Activated CD4-positive, alpha-beta T cell treated with anti-CD3 and anti-CD28 coated beads, Interleukin-2, amount 50 U/mL, for 1 hour (primary cell): ENCODE measurements around the gene UST.
"Not testable (repeated sequence)": the region's sequence is repeated elsewhere in the genome, so short reads cannot be mapped to it uniquely, and the experiment has no call there.

ENCODE experiments used
- DNase-seq: peaks from one replicate; pipeline ENCODE4 v3.0.0-alpha.2; 2020

Gene UST

DNA sequence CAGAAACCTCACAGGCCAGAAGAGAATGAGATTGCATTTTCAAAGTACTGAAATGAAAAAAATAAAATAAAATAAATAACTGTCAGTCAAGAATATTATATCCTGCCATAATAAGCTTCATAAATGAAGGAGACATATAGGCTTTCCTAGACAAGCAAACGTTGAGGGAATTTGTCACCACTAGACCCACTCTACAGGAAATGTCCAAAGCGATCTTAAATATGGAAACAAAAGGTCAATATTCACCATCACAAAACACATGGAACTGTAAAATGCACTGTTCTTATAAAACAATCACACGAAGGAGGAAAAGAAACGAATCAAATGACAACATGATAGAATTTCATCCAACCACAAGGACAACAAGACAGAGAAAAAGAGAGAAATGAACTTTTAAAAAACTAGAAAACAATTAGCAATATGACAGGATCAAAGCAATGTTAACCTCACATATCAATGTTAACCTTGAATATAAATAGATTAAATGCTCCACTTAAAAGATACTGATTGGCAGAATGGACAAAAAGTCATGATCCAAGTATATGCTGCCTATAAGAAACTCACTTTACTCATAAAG is 352.0 kb downstream of the UST start:
- no peak for DNase-seq

DNA sequence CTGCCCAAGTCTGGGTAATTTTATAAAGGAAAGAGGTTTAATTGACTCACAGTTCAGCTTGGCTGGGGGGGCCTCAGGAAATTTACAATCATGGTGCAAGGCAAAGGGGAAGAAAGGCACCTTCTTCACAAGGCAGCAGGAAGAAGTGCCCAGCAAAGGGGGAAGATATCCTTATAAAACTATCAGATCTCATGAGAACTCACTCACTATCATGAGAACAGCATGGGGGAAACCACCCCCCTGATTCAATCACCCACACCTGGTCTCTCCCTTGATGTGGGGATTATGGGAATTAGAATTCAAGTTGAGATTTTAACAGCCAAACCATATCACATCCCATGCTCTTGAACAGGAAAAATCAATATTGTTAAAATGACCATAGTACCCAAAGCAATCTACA is 355.5 kb downstream of the UST start:
- no peak for DNase-seq

DNA sequence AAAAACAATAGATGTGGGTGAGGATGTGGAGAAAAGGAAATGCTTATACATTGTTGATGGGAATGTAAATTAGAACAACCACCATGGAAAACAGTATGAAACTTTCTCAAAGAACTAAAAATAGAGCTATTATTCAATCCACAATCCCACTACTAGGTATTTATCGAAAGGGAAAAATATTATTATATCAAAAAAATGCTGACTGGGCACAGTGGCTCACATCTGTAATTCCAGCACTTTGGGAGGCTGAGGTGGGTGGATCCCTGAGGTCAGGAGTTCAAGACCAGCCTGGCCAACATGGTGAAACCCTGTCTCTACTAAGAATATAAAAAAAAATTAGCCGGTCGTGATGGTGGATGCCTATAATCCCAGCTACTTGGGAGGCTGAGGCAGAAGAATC is 357.1 kb downstream of the UST start:
- DNase-seq, result not testable (repeated sequence)

DNA sequence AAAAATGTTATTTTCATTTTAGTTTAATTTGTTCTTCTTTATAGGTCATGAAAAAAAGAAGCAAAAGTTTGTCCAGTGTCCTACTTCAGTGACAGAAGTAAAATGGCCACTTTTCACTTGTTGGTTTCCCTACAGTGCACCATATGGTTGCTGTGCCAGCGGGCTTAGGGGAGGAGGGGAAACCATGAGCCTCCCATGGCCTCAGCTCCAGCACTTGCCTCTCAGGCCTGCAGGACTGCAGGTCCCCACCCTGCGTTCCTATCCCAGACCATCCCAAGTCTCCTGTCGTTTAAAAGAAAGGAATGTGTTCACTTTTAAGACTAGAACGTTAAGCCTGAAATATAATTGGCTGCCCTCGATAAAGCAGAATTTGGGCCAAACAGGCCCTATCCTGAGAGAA is 360.7 kb downstream of the UST start:
- no peak for DNase-seq

DNA sequence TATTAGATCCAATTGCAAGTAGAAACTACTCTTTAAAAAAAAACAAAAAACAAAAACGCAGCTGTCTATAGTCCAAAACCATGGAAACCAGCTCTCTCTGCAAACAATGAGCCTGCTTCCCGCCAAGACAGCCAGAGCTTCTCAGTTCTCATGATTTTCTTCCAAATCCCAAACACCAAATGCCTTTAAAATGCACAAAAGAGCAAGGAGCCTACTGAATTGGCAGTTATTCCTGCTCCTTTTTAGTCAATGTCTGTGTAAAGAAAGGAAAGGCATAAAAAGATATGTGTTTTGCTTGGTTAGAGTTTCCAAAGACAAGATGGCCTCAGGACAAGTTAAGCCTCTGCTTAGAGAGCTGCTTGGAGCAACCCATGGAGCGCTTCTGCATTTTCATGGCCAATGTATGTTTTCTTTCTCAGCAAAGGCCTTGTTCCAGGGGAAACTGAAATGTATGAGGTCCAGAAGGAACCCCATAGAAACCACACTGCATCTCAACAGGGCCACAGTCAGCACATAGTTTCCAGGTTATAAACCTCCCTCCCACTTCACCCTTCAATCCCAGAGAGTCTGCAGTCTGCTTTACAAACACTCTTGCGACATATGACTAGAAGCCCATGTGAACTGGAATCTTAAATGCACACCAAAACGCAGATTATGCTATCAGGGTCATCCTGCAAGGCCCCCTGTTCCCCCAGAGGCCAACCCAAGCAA is 361.4 kb downstream of the UST start:
- no peak for DNase-seq

DNA sequence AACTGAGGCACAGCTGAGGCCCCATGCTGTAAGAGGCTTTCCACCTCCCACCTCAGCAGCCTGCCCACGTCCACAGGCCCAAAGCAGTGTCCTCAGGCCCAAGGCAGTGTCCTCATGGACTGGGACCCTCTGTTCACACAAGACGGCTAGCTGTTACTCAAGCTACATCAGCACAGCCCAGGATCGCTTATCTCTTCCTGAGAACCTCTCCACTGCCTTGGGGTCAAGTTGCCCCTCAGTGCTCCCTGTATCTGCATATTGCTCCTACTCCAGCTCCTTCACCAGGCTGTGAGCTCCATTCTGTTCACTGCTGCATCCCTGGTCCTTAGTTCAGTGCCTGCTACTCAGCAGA is 361.9 kb downstream of the UST start:
- DNase-seq, result no peak

DNA sequence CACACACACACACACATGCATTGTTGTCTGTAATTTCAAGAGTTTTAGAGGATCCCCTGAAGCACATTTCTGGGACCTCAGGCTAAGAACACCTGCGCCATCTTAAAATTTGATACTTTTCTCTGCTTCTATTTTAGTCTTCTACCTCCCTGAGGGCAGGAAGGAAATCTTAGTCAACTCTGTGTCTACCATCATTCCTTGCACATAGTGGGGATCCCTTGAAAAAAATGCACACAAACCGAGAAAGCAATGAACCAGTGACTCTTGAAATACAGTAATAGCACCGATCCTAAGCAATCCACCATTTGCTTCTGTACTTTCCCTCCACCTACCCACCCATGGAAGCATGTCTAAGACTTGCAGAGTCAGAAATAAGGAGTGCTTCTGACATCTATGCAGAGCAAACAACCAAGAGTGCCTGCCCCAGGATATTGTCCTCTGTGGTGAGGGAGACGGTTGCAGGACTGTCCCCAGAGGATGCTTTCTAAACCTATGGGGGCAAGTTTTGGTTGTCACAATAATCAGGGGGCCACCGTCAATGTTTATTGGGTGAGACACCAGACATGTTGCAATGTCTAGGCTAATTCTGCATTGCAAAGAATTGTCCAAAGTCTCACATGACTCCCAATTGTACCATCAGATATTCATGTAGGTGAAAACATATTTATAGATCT is 362.7 kb downstream of the UST start:
- no peak for DNase-seq

DNA sequence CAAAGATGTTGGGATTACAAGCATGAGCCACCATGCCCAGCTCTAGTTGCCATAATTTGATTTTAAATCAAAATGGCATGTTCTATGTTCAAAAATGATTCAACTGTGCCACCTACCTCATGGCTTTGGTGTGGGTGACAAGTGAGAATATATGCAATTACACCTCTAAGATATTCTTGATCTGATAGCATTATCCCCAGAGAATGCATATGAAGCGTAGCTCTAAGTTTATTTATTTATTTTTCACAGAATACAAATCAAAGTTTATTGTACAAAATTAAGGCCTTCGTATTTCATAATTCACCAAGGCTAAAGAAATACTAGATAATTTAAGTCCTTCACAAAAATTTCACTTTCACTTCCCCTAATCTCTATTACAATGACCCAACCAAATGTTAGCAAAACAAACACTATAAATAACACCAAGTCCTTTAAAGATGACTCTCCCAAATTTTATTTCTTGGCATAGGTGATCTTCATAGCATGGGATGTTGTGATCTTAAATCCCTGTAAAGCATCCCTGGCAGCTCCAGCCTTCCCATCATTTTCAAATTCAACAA is 364.8 kb downstream of the UST start:
- DNase-seq, result no peak

DNA sequence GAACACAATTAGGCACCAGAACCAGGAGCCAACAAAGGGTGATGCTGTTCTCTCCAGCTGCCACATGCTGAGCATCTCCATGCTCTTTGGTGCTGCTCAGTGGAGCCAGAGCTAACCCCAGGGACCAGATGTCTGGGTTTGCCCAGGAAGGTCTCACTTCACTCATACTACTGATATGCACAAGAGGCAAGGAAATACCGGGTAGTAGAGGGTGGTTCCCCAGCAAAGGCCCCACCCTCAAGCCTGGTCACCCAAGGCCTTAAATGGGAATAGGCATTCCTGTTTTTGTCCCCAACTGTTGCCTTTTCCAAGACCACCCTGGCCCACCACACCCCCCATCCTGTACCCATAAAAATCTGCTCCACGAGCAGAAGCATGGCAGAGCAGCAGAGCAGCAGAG is 366.1 kb downstream of the UST start:
- DNase-seq, result no peak

DNA sequence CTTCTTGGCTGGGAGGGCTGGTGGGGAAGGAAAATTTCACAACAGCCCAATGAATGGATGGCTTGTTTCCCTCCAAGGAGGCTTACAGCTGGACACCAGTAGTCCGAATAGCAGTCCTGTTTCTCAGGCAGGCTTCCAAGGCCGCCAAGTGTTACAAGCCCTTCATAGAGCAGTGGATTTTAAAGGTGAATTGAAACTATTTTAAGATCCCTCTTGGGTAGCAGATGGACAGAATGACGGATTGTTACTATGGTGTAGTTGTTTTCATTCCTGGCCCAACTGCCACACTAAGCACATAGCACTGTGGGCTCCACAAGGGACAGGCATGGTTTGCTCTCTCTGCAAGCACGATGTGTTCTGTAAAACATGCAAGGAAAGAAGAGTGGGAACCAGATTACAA is 367.3 kb downstream of the UST start:
- DNase-seq, result no peak

DNA sequence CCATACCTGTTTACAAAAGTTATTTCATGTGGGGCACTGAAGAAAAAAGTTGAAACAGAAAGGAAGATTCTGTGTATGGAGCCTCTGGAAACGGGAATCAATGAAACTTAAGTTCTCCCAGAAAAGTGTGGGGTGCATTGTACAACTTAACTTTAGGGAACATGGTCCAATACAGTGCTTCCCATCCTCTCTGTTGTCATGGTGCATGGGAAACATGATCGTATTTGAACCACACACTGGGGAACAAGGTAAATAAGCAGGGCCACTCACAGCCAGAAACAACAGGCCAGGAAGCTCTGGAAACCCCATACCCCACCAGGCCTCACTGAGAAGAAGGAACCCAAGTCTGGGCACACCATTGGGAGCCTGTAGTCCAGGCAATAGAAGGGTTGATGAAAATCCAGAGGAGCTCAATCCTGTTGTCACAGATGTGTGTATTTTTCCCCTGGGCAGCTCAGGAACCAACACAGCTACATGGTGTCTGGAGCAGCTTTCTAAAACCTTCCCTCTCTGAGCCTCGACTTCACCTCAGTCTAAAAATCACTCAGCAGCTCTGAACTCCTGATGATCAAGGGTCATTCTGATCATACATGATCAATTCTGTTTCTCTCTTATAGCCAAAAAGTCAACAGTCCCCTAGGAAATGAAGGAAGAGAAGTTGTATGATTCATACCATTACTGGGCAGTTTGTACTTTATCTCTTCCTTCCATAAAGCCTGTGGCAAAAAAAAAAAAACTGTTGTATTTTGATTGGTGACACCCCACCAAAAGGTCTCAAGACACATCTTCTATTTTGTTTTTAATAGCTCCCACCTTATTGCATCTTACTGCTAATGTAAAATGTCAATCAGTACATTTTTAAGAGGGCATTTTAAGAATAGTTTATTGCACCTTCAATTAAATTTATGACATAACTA is 372.2 kb downstream of the UST start:
- no peak for DNase-seq

DNA sequence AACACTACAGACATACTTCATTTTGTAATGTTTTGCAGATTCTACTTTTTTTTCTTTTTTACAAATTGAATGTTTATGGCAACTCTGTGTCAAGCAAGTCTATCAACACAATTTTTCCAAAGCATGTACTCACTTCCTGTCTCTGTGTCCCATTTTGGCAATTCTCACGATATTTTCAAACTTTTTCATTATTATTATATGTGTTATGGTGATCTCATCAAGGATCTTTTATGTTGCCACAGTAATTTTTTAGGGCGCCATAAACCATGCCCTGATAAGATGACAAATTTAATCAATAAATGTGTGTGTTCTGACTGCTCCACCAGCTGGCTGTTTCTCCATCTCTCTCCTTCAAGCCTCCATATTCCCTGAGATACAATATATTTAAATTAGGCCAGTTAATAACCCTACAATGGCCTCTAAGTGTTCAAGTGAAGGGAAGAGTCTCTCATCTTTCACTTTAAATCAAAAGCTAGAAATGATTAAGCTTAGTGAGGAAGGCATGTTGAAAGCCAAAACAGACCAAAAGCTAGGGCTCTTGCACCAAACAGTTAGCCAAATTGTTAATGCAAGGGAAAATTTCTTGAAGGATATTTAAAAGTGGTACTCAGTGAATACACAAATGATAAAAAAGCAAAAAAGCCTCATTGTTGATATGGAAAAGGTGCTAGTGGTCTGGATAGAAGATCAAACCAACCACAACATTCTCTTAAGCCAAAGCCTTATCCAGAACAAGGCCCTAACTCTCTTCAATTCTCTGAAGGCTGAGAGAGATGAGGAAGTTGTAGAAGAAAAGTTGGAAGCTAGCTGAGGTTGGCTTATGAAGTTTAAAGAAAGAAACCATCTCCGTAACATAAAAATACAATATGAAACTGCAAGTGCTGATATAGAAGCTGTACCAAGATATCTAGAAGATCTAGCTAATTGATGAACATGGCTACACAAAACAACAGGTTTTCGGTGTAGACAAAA is 376.3 kb downstream of the UST start:
- no peak for DNase-seq

DNA sequence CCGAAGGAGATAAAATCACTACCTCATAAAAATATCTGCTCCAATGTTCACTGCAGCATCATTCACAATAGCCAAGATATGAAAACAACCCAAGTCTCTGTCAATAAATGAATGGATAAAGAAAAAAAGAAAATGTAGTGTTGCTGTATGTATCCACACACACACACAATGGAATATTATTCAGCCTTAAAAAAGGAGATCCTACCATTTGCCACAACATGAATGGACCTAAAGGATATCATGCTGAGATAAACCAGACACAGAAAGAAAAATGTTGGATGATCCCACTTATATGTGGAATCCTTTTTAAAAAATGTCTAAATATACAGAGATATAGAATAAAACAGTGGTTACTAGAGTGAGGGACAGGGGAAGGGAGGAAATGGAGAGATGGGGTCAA is 378.5 kb downstream of the UST start:
- DNase-seq, result no peak
